ENCODE results near the gene ACSM3. TPM values are rescaled to one million over a fixed set of nuclear protein-coding genes. Genes with fewer than 3 reads are reported as not detected.

Gene ACSM3
- total RNA-seq, 1 experiment from 2014 or later: 2.3 TPM

- Mint-ChIP-seq H3K27ac (ENCODE audit: low read depth, unreplicated experiment) (no peak overlapping the region), H3K4me1 (ENCODE audit: insufficient read depth, unreplicated experiment) (no peaks in the 10 kb centered on the region), H3K27me3 (ENCODE audit: insufficient read depth, unreplicated experiment) (no peaks in the 10 kb centered on the region), H3K36me3 (ENCODE audit: insufficient read depth, unreplicated experiment) (peaks cover 21% of the 10 kb centered on the region), H3K9me3 (ENCODE audit: unreplicated experiment) (no peaks in the 10 kb centered on the region), H3K4me3 (ENCODE audit: unreplicated experiment) (no peak overlapping the region)
- TF ChIP-seq, protein P1, sequence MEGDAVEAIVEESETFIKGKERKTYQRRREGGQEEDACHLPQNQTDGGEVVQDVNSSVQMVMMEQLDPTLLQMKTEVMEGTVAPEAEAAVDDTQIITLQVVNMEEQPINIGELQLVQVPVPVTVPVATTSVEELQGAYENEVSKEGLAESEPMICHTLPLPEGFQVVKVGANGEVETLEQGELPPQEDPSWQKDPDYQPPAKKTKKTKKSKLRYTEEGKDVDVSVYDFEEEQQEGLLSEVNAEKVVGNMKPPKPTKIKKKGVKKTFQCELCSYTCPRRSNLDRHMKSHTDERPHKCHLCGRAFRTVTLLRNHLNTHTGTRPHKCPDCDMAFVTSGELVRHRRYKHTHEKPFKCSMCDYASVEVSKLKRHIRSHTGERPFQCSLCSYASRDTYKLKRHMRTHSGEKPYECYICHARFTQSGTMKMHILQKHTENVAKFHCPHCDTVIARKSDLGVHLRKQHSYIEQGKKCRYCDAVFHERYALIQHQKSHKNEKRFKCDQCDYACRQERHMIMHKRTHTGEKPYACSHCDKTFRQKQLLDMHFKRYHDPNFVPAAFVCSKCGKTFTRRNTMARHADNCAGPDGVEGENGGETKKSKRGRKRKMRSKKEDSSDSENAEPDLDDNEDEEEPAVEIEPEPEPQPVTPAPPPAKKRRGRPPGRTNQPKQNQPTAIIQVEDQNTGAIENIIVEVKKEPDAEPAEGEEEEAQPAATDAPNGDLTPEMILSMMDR (IDR thresholded peaks at IDR 0.05; ENCODE audit: unreplicated experiment): no peak
- no TSS peak for BruUV-seq (replicated peaks)
- intact Hi-C loops (cut with micrococcal nuclease): no loop called here
- no peak for DNase-seq (ENCODE audit: unreplicated experiment)
- ChIA-PET POLR2A (no interaction called here), CTCF (no interaction called here)
These were observed 58.9 kb downstream of the ACSM3 start for GRCh38 chr16:20822521-20823325.

DNA sequence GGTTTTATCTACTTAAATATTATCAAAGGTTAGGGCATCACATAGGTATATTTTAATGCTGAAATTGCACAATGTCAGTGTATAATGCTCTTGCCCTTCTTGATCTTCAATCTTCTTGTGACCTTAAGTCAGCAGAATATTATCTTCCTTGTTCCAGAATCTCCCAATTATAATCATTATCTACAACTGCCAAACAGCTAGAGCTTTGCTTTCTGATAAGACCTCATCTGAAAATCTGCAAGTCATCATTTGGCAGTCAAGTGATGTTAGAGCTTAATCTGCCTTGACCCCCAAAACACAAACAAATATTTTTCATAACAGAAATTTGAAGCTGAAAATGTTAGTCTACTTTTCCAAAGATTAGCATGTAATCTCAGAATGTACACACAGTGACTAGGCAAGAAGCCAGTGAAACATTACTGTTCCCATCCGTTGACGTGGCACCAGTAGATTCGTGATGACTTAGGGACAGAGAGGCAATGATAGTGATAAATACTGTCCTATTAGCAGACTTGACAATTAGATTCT, 62.3 kb downstream of the ACSM3 start:
- Mint-ChIP-seq H3K36me3 (ENCODE audit: insufficient read depth, unreplicated experiment) (peaks cover 15% of the 10 kb centered on the region), H3K4me3 (ENCODE audit: unreplicated experiment) (no peak overlapping the region), H3K9me3 (ENCODE audit: unreplicated experiment) (no peaks in the 10 kb centered on the region), H3K27ac (ENCODE audit: low read depth, unreplicated experiment) (no peak overlapping the region), H3K4me1 (ENCODE audit: insufficient read depth, unreplicated experiment) (no peaks in the 10 kb centered on the region), H3K27me3 (ENCODE audit: insufficient read depth, unreplicated experiment) (no peaks in the 10 kb centered on the region)
- no peak for DNase-seq (ENCODE audit: unreplicated experiment)
- ChIA-PET POLR2A (no interaction called here), CTCF (interaction anchor here (0.6 to 1.3 kb wide), 2 partner anchors 24 to 129 kb away, joined by 3 to 6 read pairs; no protein-coding TSS in a partner anchor)
- BruUV-seq (replicated peaks): no TSS peak
- TF ChIP-seq, protein P1 (IDR thresholded peaks at IDR 0.05; ENCODE audit: unreplicated experiment): no peak
- intact Hi-C loops (cut with micrococcal nuclease): no loop called here

- no peaks in the 10 kb centered on the region for H3K4me1 Mint-ChIP-seq (ENCODE audit: insufficient read depth, unreplicated experiment)
- no peak overlapping the region for H3K4me3 Mint-ChIP-seq (ENCODE audit: unreplicated experiment)
- no peak overlapping the region for H3K27ac Mint-ChIP-seq (ENCODE audit: low read depth, unreplicated experiment)
- H3K9me3 Mint-ChIP-seq (ENCODE audit: unreplicated experiment): no peaks in the 10 kb centered on the region
- H3K27me3 Mint-ChIP-seq (ENCODE audit: insufficient read depth, unreplicated experiment): no peaks in the 10 kb centered on the region
- intact Hi-C loops (cut with micrococcal nuclease): no loop called here
- peaks cover 13% of the 10 kb centered on the region for H3K36me3 Mint-ChIP-seq (ENCODE audit: insufficient read depth, unreplicated experiment)
- ChIA-PET CTCF (interaction anchor here (0.5 to 1.7 kb wide), 4 partner anchors 24 to 471 kb away, joined by 3 to 7 read pairs (median 3); no protein-coding TSS in a partner anchor), POLR2A (interaction anchor here (0.6 to 0.7 kb wide), 2 partner anchors 26 to 486 kb away, joined by 3 to 4 read pairs; no protein-coding TSS in a partner anchor)
- BruUV-seq (replicated peaks): no TSS peak
- no peak for DNase-seq (ENCODE audit: unreplicated experiment)
- TF ChIP-seq, protein P1 (IDR thresholded peaks at IDR 0.05; ENCODE audit: unreplicated experiment): no peak
These were observed 65.7 kb downstream of the ACSM3 start for GRCh38 chr16:20829536-20829935.

- intact Hi-C loops (cut with micrococcal nuclease): no loop called here
- Mint-ChIP-seq H3K9me3 (ENCODE audit: unreplicated experiment) (no peaks in the 10 kb centered on the region), H3K36me3 (ENCODE audit: insufficient read depth, unreplicated experiment) (peaks cover 13% of the 10 kb centered on the region), H3K27ac (ENCODE audit: low read depth, unreplicated experiment) (no peak overlapping the region), H3K27me3 (ENCODE audit: insufficient read depth, unreplicated experiment) (no peaks in the 10 kb centered on the region), H3K4me3 (ENCODE audit: unreplicated experiment) (no peak overlapping the region), H3K4me1 (ENCODE audit: insufficient read depth, unreplicated experiment) (no peaks in the 10 kb centered on the region)
- CTCF ChIA-PET: interaction anchor here (0.6 to 1.7 kb wide), 3 partner anchors 23 to 471 kb away, joined by 3 to 7 read pairs (median 4); no protein-coding TSS in a partner anchor
- no TSS peak for BruUV-seq (replicated peaks)
- DNase-seq (ENCODE audit: unreplicated experiment): no peak
- TF ChIP-seq, protein P1 (IDR thresholded peaks at IDR 0.05; ENCODE audit: unreplicated experiment): no peak
- POLR2A ChIA-PET: interaction anchor here (0.7 to 1.3 kb wide), 3 partner anchors 16 to 25 kb away, joined by 4 read pairs; no protein-coding TSS in a partner anchor
These were observed 66.6 kb downstream of the ACSM3 start for GRCh38 chr16:20830372-20830771.

All from MCF 10A (cell line).